WTC11 (cell line): Measurements from ENCODE around the gene ATPAF1.

Experiments used
- ATF1 ChIP-seq: sonication (generic); formaldehyde crosslinking; IDR thresholded peaks from 2 replicates; pipeline ENCODE4 v1.8.1; 2023; ENCODE audit warnings: mild to moderate bottlenecking, moderate library complexity, missing genetic modification reagents
- CBFB ChIP-seq: sonication (generic); formaldehyde crosslinking; IDR thresholded peaks from 2 replicates; pipeline ENCODE4 v1.8.1; 2022; ENCODE audit warnings: mild to moderate bottlenecking, low read depth, missing genetic modification reagents
- IRF2 ChIP-seq: sonication (generic); formaldehyde crosslinking; IDR thresholded peaks from 2 replicates; pipeline ENCODE4 v1.8.0; 2022; ENCODE audit warnings: low read depth, missing genetic modification reagents, borderline replicate concordance
- KAT7 ChIP-seq: sonication (generic); formaldehyde crosslinking; IDR thresholded peaks from 2 replicates; pipeline ENCODE4 v1.8.1; 2023; ENCODE audit warnings: missing genetic modification reagents, mild to moderate bottlenecking, borderline replicate concordance
- PRRX2 ChIP-seq: fragments of 250-450 bp; sonication (Bioruptor Pico); IDR thresholded peaks from 2 replicates; pipeline ENCODE4 v1.8.0; 2021; ENCODE audit warnings: mild to moderate bottlenecking
- TF ChIP-seq, protein P1 (sequence below): fragments of 200-600 bp; IDR thresholded peaks from 2 replicates; pipeline ENCODE4 v1.8.0; 2022; ENCODE audit warnings: antibody characterized with exemption
- TF ChIP-seq, protein P2 (sequence below): sonication (generic); formaldehyde crosslinking; IDR thresholded peaks from 2 replicates; pipeline ENCODE4 v1.8.0; 2023; ENCODE audit warnings: missing genetic modification reagents, mild to moderate bottlenecking, borderline replicate concordance
- TF ChIP-seq, protein P3 (sequence below): sonication (generic); formaldehyde crosslinking; IDR thresholded peaks from 2 replicates; pipeline ENCODE4 v1.8.1; 2022; ENCODE audit warnings: missing genetic modification reagents, borderline replicate concordance
- TF ChIP-seq, protein P4 (sequence below): sonication (generic); formaldehyde crosslinking; IDR thresholded peaks from 2 replicates; pipeline ENCODE4 v1.8.1; 2022; ENCODE audit warnings: low read depth, mild to moderate bottlenecking, moderate library complexity, missing genetic modification reagents, borderline replicate concordance

DNA sequence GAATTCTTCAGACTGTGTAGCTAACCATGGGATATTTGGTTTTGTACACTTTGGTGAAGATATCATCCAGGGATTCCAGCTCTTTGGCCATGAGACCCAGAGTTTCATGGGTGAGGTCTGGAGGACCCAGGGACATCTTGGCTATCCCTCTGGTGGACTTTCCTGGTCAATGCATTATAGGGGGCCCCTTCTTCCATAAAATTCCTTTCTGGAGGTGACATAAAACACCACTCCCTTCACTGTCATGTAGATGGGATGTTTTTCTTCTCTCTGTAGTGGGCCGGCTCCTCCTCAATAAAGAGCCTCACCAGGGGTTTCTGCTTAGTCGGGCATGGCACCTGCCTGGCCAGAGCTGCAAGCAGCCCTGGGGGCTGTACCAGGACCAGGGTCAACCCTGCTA, 2.2 kb downstream of the ATPAF1 start:
- TF ChIP-seq KAT7 (CRISPR knock-in tag) (no peak), ATF1 (CRISPR knock-in tag) (no peak), CBFB (CRISPR knock-in tag) (no peak), PRRX2 (CRISPR knock-in tag) (no peak), IRF2 (CRISPR knock-in tag) (no peak)
- TF ChIP-seq, protein P1, sequence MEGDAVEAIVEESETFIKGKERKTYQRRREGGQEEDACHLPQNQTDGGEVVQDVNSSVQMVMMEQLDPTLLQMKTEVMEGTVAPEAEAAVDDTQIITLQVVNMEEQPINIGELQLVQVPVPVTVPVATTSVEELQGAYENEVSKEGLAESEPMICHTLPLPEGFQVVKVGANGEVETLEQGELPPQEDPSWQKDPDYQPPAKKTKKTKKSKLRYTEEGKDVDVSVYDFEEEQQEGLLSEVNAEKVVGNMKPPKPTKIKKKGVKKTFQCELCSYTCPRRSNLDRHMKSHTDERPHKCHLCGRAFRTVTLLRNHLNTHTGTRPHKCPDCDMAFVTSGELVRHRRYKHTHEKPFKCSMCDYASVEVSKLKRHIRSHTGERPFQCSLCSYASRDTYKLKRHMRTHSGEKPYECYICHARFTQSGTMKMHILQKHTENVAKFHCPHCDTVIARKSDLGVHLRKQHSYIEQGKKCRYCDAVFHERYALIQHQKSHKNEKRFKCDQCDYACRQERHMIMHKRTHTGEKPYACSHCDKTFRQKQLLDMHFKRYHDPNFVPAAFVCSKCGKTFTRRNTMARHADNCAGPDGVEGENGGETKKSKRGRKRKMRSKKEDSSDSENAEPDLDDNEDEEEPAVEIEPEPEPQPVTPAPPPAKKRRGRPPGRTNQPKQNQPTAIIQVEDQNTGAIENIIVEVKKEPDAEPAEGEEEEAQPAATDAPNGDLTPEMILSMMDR: no peak
- TF ChIP-seq, protein P2, sequence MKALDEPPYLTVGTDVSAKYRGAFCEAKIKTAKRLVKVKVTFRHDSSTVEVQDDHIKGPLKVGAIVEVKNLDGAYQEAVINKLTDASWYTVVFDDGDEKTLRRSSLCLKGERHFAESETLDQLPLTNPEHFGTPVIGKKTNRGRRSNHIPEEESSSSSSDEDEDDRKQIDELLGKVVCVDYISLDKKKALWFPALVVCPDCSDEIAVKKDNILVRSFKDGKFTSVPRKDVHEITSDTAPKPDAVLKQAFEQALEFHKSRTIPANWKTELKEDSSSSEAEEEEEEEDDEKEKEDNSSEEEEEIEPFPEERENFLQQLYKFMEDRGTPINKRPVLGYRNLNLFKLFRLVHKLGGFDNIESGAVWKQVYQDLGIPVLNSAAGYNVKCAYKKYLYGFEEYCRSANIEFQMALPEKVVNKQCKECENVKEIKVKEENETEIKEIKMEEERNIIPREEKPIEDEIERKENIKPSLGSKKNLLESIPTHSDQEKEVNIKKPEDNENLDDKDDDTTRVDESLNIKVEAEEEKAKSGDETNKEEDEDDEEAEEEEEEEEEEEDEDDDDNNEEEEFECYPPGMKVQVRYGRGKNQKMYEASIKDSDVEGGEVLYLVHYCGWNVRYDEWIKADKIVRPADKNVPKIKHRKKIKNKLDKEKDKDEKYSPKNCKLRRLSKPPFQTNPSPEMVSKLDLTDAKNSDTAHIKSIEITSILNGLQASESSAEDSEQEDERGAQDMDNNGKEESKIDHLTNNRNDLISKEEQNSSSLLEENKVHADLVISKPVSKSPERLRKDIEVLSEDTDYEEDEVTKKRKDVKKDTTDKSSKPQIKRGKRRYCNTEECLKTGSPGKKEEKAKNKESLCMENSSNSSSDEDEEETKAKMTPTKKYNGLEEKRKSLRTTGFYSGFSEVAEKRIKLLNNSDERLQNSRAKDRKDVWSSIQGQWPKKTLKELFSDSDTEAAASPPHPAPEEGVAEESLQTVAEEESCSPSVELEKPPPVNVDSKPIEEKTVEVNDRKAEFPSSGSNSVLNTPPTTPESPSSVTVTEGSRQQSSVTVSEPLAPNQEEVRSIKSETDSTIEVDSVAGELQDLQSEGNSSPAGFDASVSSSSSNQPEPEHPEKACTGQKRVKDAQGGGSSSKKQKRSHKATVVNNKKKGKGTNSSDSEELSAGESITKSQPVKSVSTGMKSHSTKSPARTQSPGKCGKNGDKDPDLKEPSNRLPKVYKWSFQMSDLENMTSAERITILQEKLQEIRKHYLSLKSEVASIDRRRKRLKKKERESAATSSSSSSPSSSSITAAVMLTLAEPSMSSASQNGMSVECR (CRISPR knock-in tag): no peak
- TF ChIP-seq, protein P3, sequence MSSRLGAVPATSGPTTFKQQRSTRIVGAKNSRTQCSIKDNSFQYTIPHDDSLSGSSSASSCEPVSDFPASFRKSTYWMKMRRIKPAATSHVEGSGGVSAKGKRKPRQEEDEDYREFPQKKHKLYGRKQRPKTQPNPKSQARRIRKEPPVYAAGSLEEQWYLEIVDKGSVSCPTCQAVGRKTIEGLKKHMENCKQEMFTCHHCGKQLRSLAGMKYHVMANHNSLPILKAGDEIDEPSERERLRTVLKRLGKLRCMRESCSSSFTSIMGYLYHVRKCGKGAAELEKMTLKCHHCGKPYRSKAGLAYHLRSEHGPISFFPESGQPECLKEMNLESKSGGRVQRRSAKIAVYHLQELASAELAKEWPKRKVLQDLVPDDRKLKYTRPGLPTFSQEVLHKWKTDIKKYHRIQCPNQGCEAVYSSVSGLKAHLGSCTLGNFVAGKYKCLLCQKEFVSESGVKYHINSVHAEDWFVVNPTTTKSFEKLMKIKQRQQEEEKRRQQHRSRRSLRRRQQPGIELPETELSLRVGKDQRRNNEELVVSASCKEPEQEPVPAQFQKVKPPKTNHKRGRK (CRISPR knock-in tag): no peak
- TF ChIP-seq, protein P4, sequence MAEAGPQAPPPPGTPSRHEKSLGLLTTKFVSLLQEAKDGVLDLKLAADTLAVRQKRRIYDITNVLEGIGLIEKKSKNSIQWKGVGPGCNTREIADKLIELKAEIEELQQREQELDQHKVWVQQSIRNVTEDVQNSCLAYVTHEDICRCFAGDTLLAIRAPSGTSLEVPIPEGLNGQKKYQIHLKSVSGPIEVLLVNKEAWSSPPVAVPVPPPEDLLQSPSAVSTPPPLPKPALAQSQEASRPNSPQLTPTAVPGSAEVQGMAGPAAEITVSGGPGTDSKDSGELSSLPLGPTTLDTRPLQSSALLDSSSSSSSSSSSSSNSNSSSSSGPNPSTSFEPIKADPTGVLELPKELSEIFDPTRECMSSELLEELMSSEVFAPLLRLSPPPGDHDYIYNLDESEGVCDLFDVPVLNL (CRISPR knock-in tag): no peak
